OCI-LY1 (cell line): ENCODE data around the gene ARHGEF40.

Source experiments
- H2AFZ ChIP-seq: fragments of 200-600 bp; sonication (generic), shearing (Covaris generic); 2 replicates; pipeline ENCODE4 v1.6.0; 2014; ENCODE audit warnings: antibody characterized with exemption, mild to moderate bottlenecking, low read length
- H3F3A ChIP-seq: fragments of 200-600 bp; sonication (generic), shearing (Covaris generic); 2 replicates; pipeline ENCODE4 v1.6.0; 2014; ENCODE audit warnings: mild to moderate bottlenecking, antibody characterized with exemption, low read length, moderate library complexity; ENCODE audit not compliant: insufficient read depth
- H3K27ac ChIP-seq: fragments of 200-600 bp; sonication (generic); 2 replicates; pipeline ENCODE4 v1.5.1; 2014; ENCODE audit warnings: low read length, mixed run types, mild to moderate bottlenecking, low read depth; ENCODE audit not compliant: poor library complexity, severe bottlenecking
- H3K27me3 ChIP-seq: fragments of 200-600 bp; sonication (generic); 2 replicates; pipeline ENCODE4 v1.6.0; 2014; ENCODE audit warnings: antibody characterized with exemption, mild to moderate bottlenecking, low read length, moderate library complexity; ENCODE audit not compliant: insufficient read depth
- H3K36me3 ChIP-seq: fragments of 200-600 bp; sonication (generic); 2 replicates; pipeline ENCODE4 v1.6.1; 2014; ENCODE audit warnings: mild to moderate bottlenecking, antibody characterized with exemption, low read length, moderate library complexity, mixed read lengths; ENCODE audit not compliant: insufficient read depth
- H3K4me1 ChIP-seq: fragments of 200-600 bp; sonication (generic); 2 replicates; pipeline ENCODE4 v1.5.1; 2014; ENCODE audit warnings: mild to moderate bottlenecking, low read length, moderate library complexity; ENCODE audit not compliant: insufficient read depth, severe bottlenecking
- H3K4me2 ChIP-seq: fragments of 200-600 bp; sonication (generic), shearing (Covaris generic); 2 replicates; pipeline ENCODE4 v1.6.1; 2014; ENCODE audit warnings: low read length
- H3K4me3 ChIP-seq: fragments of 200-600 bp; sonication (generic); 2 replicates; pipeline ENCODE4 v1.5.1; 2014; ENCODE audit warnings: low read length, low read depth, mild to moderate bottlenecking, mixed read lengths; ENCODE audit not compliant: poor library complexity, severe bottlenecking
- H3K79me2 ChIP-seq: fragments of 200-600 bp; shearing (Covaris generic); 2 replicates; pipeline ENCODE4 v1.6.1; 2016; ENCODE audit warnings: mixed run types, low read length, mixed read lengths; ENCODE audit not compliant: insufficient read depth
- H3K9ac ChIP-seq: fragments of 200-600 bp; sonication (generic), shearing (Covaris generic); 2 replicates; pipeline ENCODE4 v1.6.1; 2014; ENCODE audit warnings: mild to moderate bottlenecking, low read length, mixed read lengths
- H3K9me2 ChIP-seq: fragments of 200-600 bp; sonication (generic), shearing (Covaris generic); 2 replicates; pipeline ENCODE4 v1.6.1; 2014; ENCODE audit warnings: low read depth, mild to moderate bottlenecking, low read length, mixed read lengths
- H3K9me3 ChIP-seq: fragments of 200-600 bp; shearing (Covaris generic); 2 replicates; pipeline ENCODE4 v1.6.1; 2014; ENCODE audit warnings: low read length, mixed read lengths
- H4K20me1 ChIP-seq: fragments of 200-600 bp; sonication (generic), shearing (Covaris generic); 2 replicates; pipeline ENCODE4 v1.6.0; 2016; ENCODE audit warnings: mild to moderate bottlenecking, low read length; ENCODE audit not compliant: insufficient read depth
- EZH2 ChIP-seq: fragments of 200-600 bp; sonication (generic), shearing (Covaris generic); IDR thresholded peaks from 2 replicates; pipeline ENCODE4 v1.8.0; 2017; ENCODE audit warnings: borderline replicate concordance, mixed run types, mild to moderate bottlenecking, antibody characterized with exemption, low read length, moderate library complexity, mixed read lengths
- TF ChIP-seq, protein P1 (sequence below): fragments of 200-600 bp; sonication (generic), shearing (Covaris generic); IDR thresholded peaks from 2 replicates; pipeline ENCODE4 v1.5.1; 2017; ENCODE audit warnings: mild to moderate bottlenecking, antibody characterized with exemption, low read length, moderate library complexity, mixed read lengths

The ARHGEF40 gene

DNA sequence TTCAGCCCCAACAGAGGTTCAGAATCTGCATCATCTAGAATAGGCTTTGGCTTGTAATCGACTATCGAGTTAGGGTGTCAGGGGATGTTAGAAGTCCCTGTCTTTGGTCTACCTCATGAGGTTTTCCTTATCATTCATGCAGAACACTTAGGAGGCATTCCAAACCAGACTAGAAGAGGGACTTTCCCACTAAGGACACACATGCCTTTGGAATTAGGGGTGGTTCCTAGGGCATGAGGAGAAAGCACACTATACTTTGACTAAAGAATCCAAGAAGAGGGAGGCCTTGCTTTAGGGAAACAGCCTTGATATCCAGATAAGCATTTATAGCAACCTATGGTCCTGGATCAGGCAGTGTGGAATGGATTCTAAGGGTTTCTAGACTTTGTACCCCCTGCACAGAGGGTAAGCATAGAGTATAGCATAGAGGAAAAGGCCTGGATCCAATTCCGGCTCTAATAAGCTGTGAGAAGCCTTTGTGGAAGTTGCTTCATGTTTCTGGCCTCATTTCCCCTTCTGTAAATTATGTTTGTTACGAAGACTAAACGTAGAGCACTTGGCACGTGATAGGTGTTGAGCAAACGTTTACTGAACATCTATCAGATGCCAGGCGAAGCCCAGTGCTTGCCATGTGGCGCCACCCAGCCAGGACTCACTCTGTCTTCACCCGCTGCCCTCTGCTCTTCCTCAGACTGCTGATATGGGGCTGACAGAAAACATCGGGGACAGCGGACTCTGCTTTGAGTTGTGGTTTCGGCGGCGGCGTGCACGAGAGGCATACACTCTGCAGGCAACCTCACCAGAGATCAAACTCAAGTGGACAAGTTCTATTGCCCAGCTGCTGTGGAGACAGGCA is 15.1 kb downstream of the ARHGEF40 start:
- Histone ChIP-seq H3F3A (no peaks in the 10 kb centered on the region), H3K27ac (no peak overlapping the region), H3K4me2 (no peak overlapping the region), H3K79me2 (no peaks in the 10 kb centered on the region), H3K4me3 (no peak overlapping the region), H3K4me1 (no peaks in the 10 kb centered on the region), H3K9me2 (no peaks in the 10 kb centered on the region), H3K36me3 (no peaks in the 10 kb centered on the region), H3K9me3 (no peaks in the 10 kb centered on the region), H2AFZ (no peak overlapping the region), H4K20me1 (no peaks in the 10 kb centered on the region), H3K9ac (no peak overlapping the region), H3K27me3 (peaks cover 9% of the 10 kb centered on the region; the same call in 1 of the 2 replicates)
- TF ChIP-seq, protein P1, sequence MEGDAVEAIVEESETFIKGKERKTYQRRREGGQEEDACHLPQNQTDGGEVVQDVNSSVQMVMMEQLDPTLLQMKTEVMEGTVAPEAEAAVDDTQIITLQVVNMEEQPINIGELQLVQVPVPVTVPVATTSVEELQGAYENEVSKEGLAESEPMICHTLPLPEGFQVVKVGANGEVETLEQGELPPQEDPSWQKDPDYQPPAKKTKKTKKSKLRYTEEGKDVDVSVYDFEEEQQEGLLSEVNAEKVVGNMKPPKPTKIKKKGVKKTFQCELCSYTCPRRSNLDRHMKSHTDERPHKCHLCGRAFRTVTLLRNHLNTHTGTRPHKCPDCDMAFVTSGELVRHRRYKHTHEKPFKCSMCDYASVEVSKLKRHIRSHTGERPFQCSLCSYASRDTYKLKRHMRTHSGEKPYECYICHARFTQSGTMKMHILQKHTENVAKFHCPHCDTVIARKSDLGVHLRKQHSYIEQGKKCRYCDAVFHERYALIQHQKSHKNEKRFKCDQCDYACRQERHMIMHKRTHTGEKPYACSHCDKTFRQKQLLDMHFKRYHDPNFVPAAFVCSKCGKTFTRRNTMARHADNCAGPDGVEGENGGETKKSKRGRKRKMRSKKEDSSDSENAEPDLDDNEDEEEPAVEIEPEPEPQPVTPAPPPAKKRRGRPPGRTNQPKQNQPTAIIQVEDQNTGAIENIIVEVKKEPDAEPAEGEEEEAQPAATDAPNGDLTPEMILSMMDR: no peak

DNA sequence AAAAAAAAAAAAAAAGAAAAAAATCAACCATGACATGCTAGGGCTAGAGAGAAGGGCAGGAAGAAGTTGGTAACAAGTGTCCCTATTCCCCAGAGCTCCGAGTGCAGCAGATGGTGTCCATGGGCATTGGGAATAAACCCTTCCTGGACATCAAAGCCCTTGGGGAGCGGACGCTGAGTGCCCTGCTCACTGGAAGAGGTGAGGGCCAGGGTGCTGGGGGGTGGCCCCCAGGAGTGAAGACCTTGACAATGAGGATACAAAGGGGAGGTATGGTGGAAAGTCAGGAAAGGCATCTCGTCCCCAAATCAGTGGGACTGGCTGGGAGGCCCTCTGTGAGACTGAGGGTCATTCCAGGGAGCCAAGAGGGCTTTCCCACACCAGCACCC is 16.8 kb downstream of the ARHGEF40 start:
- Histone ChIP-seq H4K20me1 (no peaks in the 10 kb centered on the region), H3F3A (no peaks in the 10 kb centered on the region), H3K27ac (no peak overlapping the region), H3K36me3 (no peaks in the 10 kb centered on the region), H3K9me2 (no peaks in the 10 kb centered on the region), H3K9me3 (no peaks in the 10 kb centered on the region), H3K9ac (no peak overlapping the region), H2AFZ (no peak overlapping the region), H3K79me2 (no peaks in the 10 kb centered on the region), H3K4me1 (no peaks in the 10 kb centered on the region), H3K4me3 (no peak overlapping the region), H3K4me2 (no peak overlapping the region), H3K27me3 (peaks cover 9% of the 10 kb centered on the region; the same call in 1 of the 2 replicates)
- no peak for TF ChIP-seq EZH2
- TF ChIP-seq, protein P1: no peak

DNA sequence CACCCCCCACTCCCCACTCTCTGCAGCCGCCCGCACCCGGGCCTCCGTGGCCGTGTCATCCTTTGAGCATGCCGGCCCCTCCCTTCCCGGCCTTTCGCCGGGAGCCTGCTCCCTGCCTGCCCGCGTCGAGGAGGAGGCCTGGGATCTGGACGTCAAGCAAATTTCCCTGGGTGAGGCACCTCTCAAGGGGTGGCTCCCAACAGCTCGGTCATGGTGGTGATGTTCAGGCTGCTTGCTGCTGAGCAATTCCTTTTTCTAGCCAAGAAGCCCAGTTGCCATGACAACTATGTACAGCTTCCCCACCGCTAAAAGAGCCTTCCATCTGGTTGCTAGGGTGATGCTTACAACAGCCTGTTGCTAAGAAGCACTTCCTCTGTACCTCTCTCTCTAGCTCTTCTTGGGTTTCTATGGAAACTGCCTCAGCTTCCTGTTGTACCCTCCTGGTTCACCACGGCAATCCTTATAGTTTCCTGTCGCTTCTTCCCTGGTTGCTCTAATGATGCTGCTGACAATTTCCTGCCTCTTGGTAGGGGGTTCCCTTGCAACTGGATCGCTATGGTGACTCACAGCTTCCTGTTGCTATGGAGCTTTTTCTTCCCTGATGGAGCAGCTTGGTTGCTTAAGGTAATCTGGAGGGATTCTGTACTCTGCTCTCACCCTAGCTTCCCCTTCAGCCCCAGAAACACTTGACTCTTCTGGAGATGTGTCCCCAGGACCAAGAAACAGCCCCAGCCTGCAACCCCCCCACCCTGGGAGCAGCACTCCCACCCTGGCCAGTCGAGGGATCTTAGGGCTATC is 17.4 kb downstream of the ARHGEF40 start:
- H3K4me2 ChIP-seq: no peak overlapping the region
- H3K27ac ChIP-seq: no peak overlapping the region

More for the DNA sequence above, 17.4 kb downstream of the ARHGEF40 start:
- Histone ChIP-seq H3K9ac (no peak overlapping the region), H3K4me3 (no peak overlapping the region), H3K36me3 (no peaks in the 10 kb centered on the region), H3K9me2 (no peaks in the 10 kb centered on the region), H3K4me1 (peaks cover 4% of the 10 kb centered on the region), H3K27me3 (peaks cover 5% of the 10 kb centered on the region; the same call in 1 of the 2 replicates), H3K79me2 (no peaks in the 10 kb centered on the region), H3F3A (no peaks in the 10 kb centered on the region), H4K20me1 (no peaks in the 10 kb centered on the region), H3K9me3 (no peaks in the 10 kb centered on the region), H2AFZ (no peak overlapping the region)
- TF ChIP-seq, protein P1: no peak
- TF ChIP-seq EZH2: no peak
